Measurements from ENCODE around the gene TP53I13. TPM values are rescaled to one million over a fixed set of nuclear protein-coding genes. Genes with fewer than 3 reads are reported as not detected.

TP53I13 gene
- total and polyA plus RNA-seq, 10 of the 15 experiments (the other 5 are each of a cell fraction or from before 2014, with no cell fraction given), result 0.31 to 45.1 (median 19.5) TPM; not detected in 1

GRCh38 chr17:29608986-29609385 is 40.5 kb downstream of the TP53I13 start:
- no peaks in the 10 kb centered on the region for H3K79me2 ChIP-seq (ENCODE audit: control insufficient read depth, insufficient read depth, low read length)
- no peak for FAIRE-seq
- 85% methylated on average over 15 of the region's 15 CpGs for WGBS (ENCODE audit: insufficient coverage, insufficient replicate concordance, low lambda C conversion rate, missing lambda C conversion rate)
- no peaks in the 10 kb centered on the region for H4K20me1 ChIP-seq (ENCODE audit: control insufficient read depth, insufficient read depth)
- no peak overlapping the region for H3K9ac ChIP-seq (ENCODE audit: control insufficient read depth, insufficient read depth, low read length)
- in situ Hi-C loops (cut with MboI), result no loop called here
- no TSS peak for BruUV-seq (replicated peaks)
- no peak for DNase-seq (ENCODE audit: low read depth, low spot score)
- H3K4me1 ChIP-seq (ENCODE audit: control insufficient read depth, insufficient read depth, low read length), result peaks cover 5% of the 10 kb centered on the region
- CTCF ChIA-PET, result no interaction called here
- H3K27ac ChIP-seq (ENCODE audit: control insufficient read depth, insufficient read depth), result no peak overlapping the region
- RAD21 ChIA-PET (ENCODE audit: unreplicated experiment), result interaction anchor here (1.3 kb wide), 1 partner anchor 28 kb away, joined by 3 read pairs; no protein-coding TSS in a partner anchor
- TF ChIP-seq SRF (IDR thresholded peaks at IDR 0.05; ENCODE audit: low read depth in 2 of 2, low read length in 2 of 2), result no peak
- TF ChIP-seq NR2F1 (conservative IDR thresholded peaks at IDR 0.05), result no peak
- TF ChIP-seq NFIC (IDR thresholded peaks at IDR 0.05; ENCODE audit: low read depth, low read length), result no peak
- TF ChIP-seq SIX5 (IDR thresholded peaks at IDR 0.05; ENCODE audit: low read depth, low read length, severe bottlenecking), result no peak
- no peak for TF ChIP-seq ZNF687 (IDR thresholded peaks at IDR 0.05)
- TF ChIP-seq JUND (IDR thresholded peaks at IDR 0.05; ENCODE audit: low read depth, low read length), result no peak
- TF ChIP-seq BCLAF1 (IDR thresholded peaks at IDR 0.05), result no peak
- no peak for TF ChIP-seq HSF1 (IDR thresholded peaks at IDR 0.05; ENCODE audit: low read depth, low read length)
- no peak for TF ChIP-seq CEBPB (IDR thresholded peaks at IDR 0.05; ENCODE audit: borderline replicate concordance in 1 of 2, low read depth in 2 of 2, low read length in 2 of 2)
- no peak for TF ChIP-seq KAT2A (conservative IDR thresholded peaks at IDR 0.05; ENCODE audit: control insufficient read depth, low read depth, low read length)
- no peak for TF ChIP-seq KLF5 (IDR thresholded peaks at IDR 0.05; ENCODE audit: partially characterized antibody)
- TF ChIP-seq ZBED1 (IDR thresholded peaks at IDR 0.05; ENCODE audit: borderline replicate concordance), result no peak
- no peak for TF ChIP-seq SP1 (IDR thresholded peaks at IDR 0.05; ENCODE audit: low read depth, low read length)
- TF ChIP-seq SMAD5 (IDR thresholded peaks at IDR 0.05; ENCODE audit: low read depth), result no peak
- POLR2A ChIA-PET, result no interaction called here
- intact Hi-C loops (cut with micrococcal nuclease; ENCODE audit: unreplicated experiment), result no loop called here
- no peak overlapping the region for H2AFZ ChIP-seq (ENCODE audit: control insufficient read depth, low read depth, low read length)
- H3K36me3 ChIP-seq (ENCODE audit: control insufficient read depth in 2 of 2, insufficient read depth in 2 of 2, low read length in 1 of 2), result no peaks in the 10 kb centered on the region
- no peaks in the 10 kb centered on the region for H3K9me3 ChIP-seq (replicated peaks; ENCODE audit: control insufficient read depth, insufficient read depth, low read length)
- SMC1A ChIA-PET (ENCODE audit: uncharacterized antibody, unreplicated experiment), result no interaction called here
- no peaks in the 10 kb centered on the region for H3K27me3 ChIP-seq (replicated peaks in 1 of 2; ENCODE audit: control insufficient read depth in 2 of 2, insufficient read depth in 2 of 2, low read length in 1 of 2)
- no peak for ATAC-seq
- H3K4me2 ChIP-seq (ENCODE audit: control insufficient read depth, insufficient read depth), result no peak overlapping the region
- H3K4me3 ChIP-seq, result no peak overlapping the region
